HAP-1 (cell line): ENCODE data around the gene VTI1A.

Experiments
- DNase-seq, 2 experiments: peaks; one replicate each; pipeline ENCODE4 v3.0.0-alpha.2; 2016 to 2020; ENCODE audit warnings: low spot score in 2 of 2
- H3K27me3 ChIP-seq: fragments of 250-450 bp; sonication (Bioruptor Pico); 2 replicates; pipeline ENCODE4 v1.5.1; 2020; ENCODE audit warnings: low read depth, mild to moderate bottlenecking, moderate library complexity
- H3K36me3 ChIP-seq: fragments of 250-450 bp; sonication (Bioruptor Pico); replicated peaks from 2 replicates; pipeline ENCODE4 v1.5.1; 2020; ENCODE audit warnings: mild to moderate bottlenecking
- H3K4me1 ChIP-seq: fragments of 250-450 bp; sonication (Bioruptor Pico); 2 replicates; pipeline ENCODE4 v1.5.1; 2020; ENCODE audit warnings: mild to moderate bottlenecking
- H3K4me3 ChIP-seq: fragments of 250-450 bp; sonication (Bioruptor Pico); 2 replicates; pipeline ENCODE4 v1.5.1; 2020; ENCODE audit warnings: mild to moderate bottlenecking, moderate library complexity
- H3K9me3 ChIP-seq: fragments of 250-450 bp; sonication (Bioruptor Pico); 2 replicates; pipeline ENCODE4 v1.5.1; 2020; ENCODE audit warnings: mild to moderate bottlenecking, moderate library complexity
- in situ Hi-C: fragments of 300-500 bp; cut with MboI; formaldehyde crosslinking; loops from 3 replicates; pipeline ENCODE4 v1.14.3; 2020; ENCODE audit warnings: low sequenced_read_pairs, inconsistent platforms, mixed read lengths

VTI1A gene

DNA sequence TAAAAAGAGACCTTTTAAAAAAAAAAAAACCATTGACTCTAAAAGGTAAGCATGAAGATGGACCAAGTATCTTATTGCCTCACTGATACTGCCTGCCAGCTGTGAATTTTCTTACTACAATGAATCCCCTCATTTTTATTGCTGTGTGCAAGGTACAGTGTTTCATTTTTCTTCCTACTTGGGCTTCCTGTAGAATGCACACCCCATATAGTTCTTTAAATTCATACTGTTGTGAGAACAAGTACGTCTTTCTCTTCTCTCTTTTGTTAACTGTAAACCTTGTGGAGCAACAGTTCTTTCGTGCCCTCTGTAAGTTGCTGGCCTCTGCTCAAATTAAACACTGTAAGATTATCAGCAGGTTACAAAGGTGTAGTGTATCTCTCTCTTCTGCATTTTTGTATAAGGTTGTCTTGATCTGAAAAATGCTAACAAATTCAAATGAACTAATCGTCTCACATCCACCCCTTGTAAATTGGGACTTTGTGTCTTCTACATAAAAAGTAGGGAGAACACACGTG lies 105.6 kb downstream of the VTI1A start:
- no peak for DNase-seq
- Histone ChIP-seq H3K4me1 (no peaks in the 10 kb centered on the region), H3K4me3 (no peak overlapping the region), H3K27me3 (no peaks in the 10 kb centered on the region), H3K9me3 (no peaks in the 10 kb centered on the region), H3K36me3 (no peaks in the 10 kb centered on the region)
- in situ Hi-C loops, result no loop called here

DNA sequence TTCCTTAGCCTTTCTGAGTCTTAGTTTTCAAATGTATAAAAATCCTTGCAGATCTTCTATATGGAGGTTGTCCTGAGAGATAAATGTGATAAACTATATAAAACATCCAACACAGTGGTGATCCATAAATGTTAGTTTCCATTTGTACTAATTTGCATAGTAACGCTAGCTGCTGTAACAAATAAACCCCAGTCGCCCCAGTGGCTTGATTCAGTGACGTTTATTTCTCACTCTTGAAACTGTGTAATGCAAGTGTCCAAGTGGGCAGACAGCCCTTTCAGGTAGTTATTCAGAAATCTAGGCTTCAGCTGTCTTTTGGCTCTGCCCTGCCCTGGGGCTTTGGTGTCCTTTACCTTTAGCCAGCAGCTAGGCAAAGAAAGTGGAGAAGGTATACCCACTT lies 106.3 kb downstream of the VTI1A start:
- Histone ChIP-seq H3K4me3 (no peak overlapping the region), H3K4me1 (no peaks in the 10 kb centered on the region), H3K9me3 (no peaks in the 10 kb centered on the region)

GRCh38 chr10:112554263-112554662 lies 107.2 kb downstream of the VTI1A start:
- no peaks in the 10 kb centered on the region for H3K9me3 ChIP-seq
- in situ Hi-C loops, result no loop called here
- H3K4me1 ChIP-seq, result peaks cover under 1% of the 10 kb centered on the region; the same call in 1 of the 2 replicates
- no peak overlapping the region for H3K4me3 ChIP-seq
- H3K27me3 ChIP-seq, result no peaks in the 10 kb centered on the region
- DNase-seq, result no peak
- no peaks in the 10 kb centered on the region for H3K36me3 ChIP-seq

More for the DNA sequence above, 106.3 kb downstream of the VTI1A start:
- Histone ChIP-seq H3K27me3 (no peaks in the 10 kb centered on the region), H3K36me3 (no peaks in the 10 kb centered on the region)
- DNase-seq, result no peak
- in situ Hi-C loops, result no loop called here

DNA sequence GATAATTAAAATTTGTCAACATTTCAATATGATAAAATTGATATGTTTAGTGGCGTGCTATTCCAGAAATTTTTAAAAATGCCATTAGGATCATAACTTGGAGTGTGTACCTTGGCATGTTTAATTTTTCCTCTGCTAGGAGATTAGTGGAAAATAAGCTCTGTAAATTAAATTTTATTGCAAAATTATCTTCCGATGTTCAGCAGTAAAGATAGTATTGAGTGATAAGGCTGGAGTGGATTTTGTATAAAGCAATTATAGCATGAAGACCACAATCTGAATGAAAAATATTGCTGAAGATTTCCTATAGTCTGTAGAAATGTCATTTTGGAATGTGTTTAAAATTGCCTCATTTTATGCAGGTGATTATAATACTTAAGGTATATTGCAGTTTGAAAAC lies 110.2 kb downstream of the VTI1A start:
- H3K27me3 ChIP-seq, result no peaks in the 10 kb centered on the region
- H3K9me3 ChIP-seq, result no peaks in the 10 kb centered on the region
- H3K4me1 ChIP-seq, result peaks cover 15% of the 10 kb centered on the region
- no peak overlapping the region for H3K4me3 ChIP-seq
- H3K36me3 ChIP-seq, result no peaks in the 10 kb centered on the region
- DNase-seq, result no peak
- in situ Hi-C loops, result no loop called here

GRCh38 chr10:112558476-112559142 lies 111.6 kb downstream of the VTI1A start:
- H3K9me3 ChIP-seq, result no peaks in the 10 kb centered on the region
- no peak for DNase-seq
- H3K27me3 ChIP-seq, result no peaks in the 10 kb centered on the region
- no peak overlapping the region for H3K4me3 ChIP-seq
- no peaks in the 10 kb centered on the region for H3K36me3 ChIP-seq
- H3K4me1 ChIP-seq, result peaks cover 22% of the 10 kb centered on the region
- in situ Hi-C loops, result no loop called here

DNA sequence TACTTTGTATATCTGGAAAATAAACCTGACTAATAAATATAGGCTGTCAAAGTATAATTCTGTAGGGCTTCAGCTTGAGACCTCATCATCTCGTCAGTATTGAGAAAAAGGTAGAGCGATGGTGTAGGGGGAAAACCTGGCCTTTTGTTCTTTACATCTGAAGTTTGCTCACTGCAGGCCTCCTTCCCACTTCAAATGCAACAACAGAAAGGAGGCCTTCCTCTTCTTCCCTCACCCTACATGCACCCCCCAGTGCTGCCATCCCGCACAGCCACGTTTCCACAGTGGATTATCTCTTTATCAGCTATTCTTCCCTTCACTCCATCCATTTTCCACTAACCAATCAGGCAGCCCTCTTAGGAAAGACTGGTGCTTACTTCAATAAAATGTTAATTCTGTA lies 112.3 kb downstream of the VTI1A start:
- DNase-seq, result no peak
- Histone ChIP-seq H3K36me3 (no peaks in the 10 kb centered on the region), H3K27me3 (no peaks in the 10 kb centered on the region), H3K4me1 (peaks cover 22% of the 10 kb centered on the region), H3K9me3 (no peaks in the 10 kb centered on the region), H3K4me3 (no peak overlapping the region)
- in situ Hi-C loops, result no loop called here

DNA sequence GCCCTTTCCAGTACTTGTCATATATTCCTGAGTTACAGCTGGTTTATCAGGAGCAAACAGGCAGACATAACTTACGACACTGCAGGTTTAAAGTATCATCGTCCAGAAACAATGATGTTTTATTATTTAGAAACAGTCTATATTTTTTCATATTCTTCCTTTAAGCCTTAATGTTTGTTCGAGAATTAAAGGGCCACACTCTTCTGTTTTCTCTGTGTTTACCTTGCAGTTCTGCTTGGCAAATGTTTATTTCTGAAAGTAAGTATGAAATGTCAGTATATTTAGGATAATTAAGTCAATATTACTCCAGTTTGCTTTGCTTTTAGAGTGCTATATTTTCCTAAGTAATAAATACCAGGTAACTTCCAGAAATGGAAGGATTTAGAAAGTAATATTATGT lies 115.1 kb downstream of the VTI1A start:
- no peak overlapping the region for H3K4me3 ChIP-seq
- no peaks in the 10 kb centered on the region for H3K9me3 ChIP-seq
- no peaks in the 10 kb centered on the region for H3K36me3 ChIP-seq
- H3K27me3 ChIP-seq, result no peaks in the 10 kb centered on the region
- peaks cover 22% of the 10 kb centered on the region for H3K4me1 ChIP-seq
- in situ Hi-C loops, result loop anchor here (10.0 kb wide), 2 partner anchors 123 to 823 kb away; no protein-coding TSS in a partner anchor
- DNase-seq, result no peak

DNA sequence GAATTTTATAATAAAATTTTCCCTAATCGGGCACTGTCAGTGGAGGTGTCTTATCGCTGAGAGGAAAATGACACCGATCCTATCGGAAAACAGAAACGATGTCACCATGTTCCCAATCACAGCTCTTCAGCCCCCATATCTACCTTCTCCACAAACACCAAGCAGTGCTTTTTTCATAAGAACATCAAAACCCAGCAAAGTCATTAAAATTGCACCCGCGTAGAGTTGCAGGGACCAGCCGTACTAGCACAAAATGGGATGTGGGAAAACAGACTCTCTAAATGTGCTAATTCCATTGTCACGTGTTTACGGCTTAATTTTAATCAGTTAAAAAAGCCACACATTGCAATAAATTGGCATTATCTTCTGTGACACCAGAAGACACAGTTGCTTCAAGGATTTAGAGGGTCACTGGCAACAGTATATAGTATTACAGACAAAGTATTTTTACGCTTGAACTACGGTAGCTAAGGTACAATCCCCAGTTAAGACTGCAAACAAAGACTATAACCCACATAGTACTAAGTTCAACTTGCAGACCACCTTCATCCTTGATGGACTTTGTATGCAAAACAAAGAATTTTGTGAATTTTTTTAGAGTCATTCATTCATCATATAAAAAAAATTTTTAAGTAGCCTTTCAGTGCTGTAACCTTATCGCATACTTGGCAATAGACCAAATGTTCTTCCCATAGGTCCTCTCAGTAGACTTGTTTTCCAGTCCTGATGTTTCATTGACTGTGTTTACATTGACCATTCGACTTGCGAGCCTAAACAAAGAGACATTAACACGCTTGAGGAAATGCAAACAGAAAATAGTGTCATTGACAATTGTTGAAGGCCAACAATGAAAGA lies 116.0 kb downstream of the VTI1A start:
- DNase-seq, result no peak
- in situ Hi-C loops, result loop anchor here (10.0 kb wide), 2 partner anchors 122 to 822 kb away; no protein-coding TSS in a partner anchor
- Histone ChIP-seq H3K27me3 (no peaks in the 10 kb centered on the region), H3K36me3 (no peaks in the 10 kb centered on the region), H3K9me3 (no peaks in the 10 kb centered on the region), H3K4me1 (peaks cover 22% of the 10 kb centered on the region), H3K4me3 (no peak overlapping the region)

DNA sequence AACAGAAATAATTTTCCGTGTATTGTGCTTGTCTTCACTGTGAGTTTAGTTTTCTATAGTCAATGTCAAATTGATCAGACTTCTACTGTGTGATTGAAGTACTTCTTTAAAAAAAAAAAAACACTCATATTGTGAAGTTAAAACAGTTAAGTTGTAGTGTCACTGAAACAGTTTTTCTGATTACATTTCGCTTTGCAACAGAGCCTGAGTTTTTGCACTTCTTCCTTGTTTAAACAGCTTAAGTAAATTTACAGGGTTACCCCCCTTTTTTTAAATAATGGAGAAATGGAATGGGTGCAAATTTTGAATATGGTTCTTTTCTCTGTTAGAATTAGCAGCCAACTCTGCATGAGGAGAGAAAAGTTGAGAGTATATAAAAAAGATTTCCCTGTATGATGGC lies 117.3 kb downstream of the VTI1A start:
- no peaks in the 10 kb centered on the region for H3K36me3 ChIP-seq
- no peaks in the 10 kb centered on the region for H3K9me3 ChIP-seq
- in situ Hi-C loops, result loop anchor here (10.0 kb wide), 2 partner anchors 120 to 820 kb away; no protein-coding TSS in a partner anchor
- no peaks in the 10 kb centered on the region for H3K27me3 ChIP-seq
- H3K4me3 ChIP-seq, result no peak overlapping the region
- H3K4me1 ChIP-seq, result peaks cover 22% of the 10 kb centered on the region
- no peak for DNase-seq

DNA sequence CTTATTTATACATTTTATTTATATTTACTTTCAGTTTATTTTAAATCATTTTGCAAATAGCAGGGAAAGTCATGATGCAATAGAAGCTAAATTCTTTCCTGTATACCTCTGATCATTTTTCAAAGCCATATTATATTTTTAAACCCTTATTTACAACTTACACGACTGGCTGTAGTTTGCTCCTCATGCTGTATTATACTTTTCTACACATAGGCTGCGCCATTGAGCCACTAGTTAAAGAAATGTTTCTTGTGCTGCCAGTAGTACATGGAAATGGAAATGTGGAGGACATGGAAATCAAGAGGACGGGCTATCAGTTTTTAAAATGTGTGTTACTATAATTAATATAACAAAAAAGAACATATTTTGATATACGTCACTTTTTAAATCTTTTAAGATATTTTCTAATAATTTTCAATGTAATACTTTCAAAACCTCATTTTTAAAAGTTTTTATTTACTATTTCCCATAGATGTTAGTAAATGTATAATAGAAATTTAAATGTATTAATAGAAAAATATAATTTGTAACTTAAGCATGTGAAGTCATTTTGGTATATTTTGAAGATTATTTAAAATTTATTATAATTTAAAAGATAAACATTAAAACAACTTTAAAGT lies 118.5 kb downstream of the VTI1A start:
- H3K27me3 ChIP-seq, result no peaks in the 10 kb centered on the region
- DNase-seq, result peak; percentile 62 to 72
- peaks cover 12% of the 10 kb centered on the region for H3K4me1 ChIP-seq
- H3K4me3 ChIP-seq, result no peak overlapping the region
- no peaks in the 10 kb centered on the region for H3K9me3 ChIP-seq
- in situ Hi-C loops, result loop anchor here (10.0 kb wide), 2 partner anchors 119 to 819 kb away; no protein-coding TSS in a partner anchor
- no peaks in the 10 kb centered on the region for H3K36me3 ChIP-seq

GRCh38 chr10:112570585-112570984 lies 123.6 kb downstream of the VTI1A start:
- Histone ChIP-seq H3K9me3 (no peaks in the 10 kb centered on the region), H3K4me1 (no peaks in the 10 kb centered on the region), H3K36me3 (no peaks in the 10 kb centered on the region), H3K4me3 (no peak overlapping the region), H3K27me3 (no peaks in the 10 kb centered on the region)
- in situ Hi-C loops, result no loop called here
- no peak for DNase-seq

DNA sequence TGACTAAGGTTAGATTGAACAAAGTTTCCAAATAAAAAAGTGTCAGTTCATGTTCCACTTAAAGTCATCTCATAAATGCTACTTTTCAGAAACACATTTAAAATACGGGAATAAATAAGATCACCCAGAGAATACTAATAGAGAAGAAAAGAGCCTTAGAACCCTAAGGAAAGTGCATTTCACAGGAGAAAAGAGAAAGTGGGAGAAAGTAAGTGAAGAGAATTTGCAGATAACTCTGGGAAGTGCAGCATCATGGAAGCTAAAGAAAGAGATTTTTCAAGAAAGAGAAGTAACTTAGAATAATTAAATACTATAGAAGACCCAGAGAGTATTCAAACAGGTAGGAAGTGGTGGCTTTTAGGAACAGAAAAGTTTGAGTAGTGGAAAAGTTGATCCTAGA lies 132.6 kb downstream of the VTI1A start:
- peaks cover 24% of the 10 kb centered on the region for H3K4me1 ChIP-seq
- no peaks in the 10 kb centered on the region for H3K27me3 ChIP-seq
- no peak overlapping the region for H3K4me3 ChIP-seq
- H3K9me3 ChIP-seq, result no peaks in the 10 kb centered on the region
- DNase-seq, result no peak
- H3K36me3 ChIP-seq, result no peaks in the 10 kb centered on the region
- in situ Hi-C loops, result no loop called here

DNA sequence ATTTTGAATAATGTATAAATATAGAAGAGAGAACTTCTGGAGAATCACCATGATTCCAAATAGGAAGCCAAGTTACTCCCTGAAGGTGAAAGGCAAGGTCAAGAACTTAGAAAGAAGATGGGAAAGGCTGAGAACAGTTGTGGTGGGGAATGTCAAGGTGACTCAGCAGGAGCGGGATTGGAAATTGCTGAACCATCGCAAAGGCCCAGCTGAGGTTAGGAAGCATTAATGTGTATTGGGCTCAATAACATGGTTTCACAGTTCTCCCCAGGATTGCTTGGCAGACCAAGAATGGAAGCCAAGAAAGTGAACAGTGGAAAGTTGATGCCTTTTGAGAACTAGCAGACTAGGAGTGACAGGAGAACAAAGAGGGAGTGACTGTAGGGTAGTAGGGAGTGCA lies 133.3 kb downstream of the VTI1A start:
- Histone ChIP-seq H3K4me1 (peaks cover 31% of the 10 kb centered on the region), H3K4me3 (no peak overlapping the region), H3K36me3 (no peaks in the 10 kb centered on the region), H3K27me3 (no peaks in the 10 kb centered on the region), H3K9me3 (no peaks in the 10 kb centered on the region)
- in situ Hi-C loops, result no loop called here
- no peak for DNase-seq

DNA sequence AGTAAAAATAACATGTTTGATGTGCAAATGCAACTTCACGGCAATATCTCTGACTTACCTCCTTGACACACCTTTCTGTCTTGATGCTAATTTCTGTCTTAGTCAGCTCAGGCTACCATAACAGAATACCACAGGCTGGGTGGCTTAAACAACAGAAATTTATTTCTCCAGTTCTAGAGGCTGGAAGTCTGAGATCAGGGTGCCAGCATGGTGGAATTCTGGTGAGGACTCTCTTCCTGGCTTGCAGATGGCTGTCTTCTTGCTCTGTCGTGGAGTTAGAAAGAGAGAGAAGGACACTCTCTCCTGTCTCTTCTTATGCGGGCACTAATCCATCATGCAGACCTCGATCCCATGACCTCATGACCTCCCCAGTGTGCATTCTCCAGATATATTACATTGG lies 134.9 kb downstream of the VTI1A start:
- Histone ChIP-seq H3K4me1 (peaks cover 44% of the 10 kb centered on the region), H3K36me3 (no peaks in the 10 kb centered on the region), H3K27me3 (no peaks in the 10 kb centered on the region), H3K9me3 (no peaks in the 10 kb centered on the region), H3K4me3 (no peak overlapping the region)
- no peak for DNase-seq
- in situ Hi-C loops, result no loop called here
